NCI-H510A (cell line): ENCODE measurements around the gene HOXC9.

Experiments used
- DNase-seq: peaks from one replicate; lab custom pipeline; 2025; lab: John Stamatoyannopoulos, UW

The HOXC9 gene

GRCh38 chr12:54015018-54015931, 15.3 kb downstream of the HOXC9 start:
- DNase-seq, result no peak

GRCh38 chr12:54016051-54016450, 16.1 kb downstream of the HOXC9 start:
- DNase-seq, result no peak

GRCh38 chr12:54016478-54016964, 16.6 kb downstream of the HOXC9 start:
- DNase-seq, result no peak

GRCh38 chr12:54017027-54017788, 17.2 kb downstream of the HOXC9 start:
- DNase-seq, result peak; percentile 52

- peak; percentile 88 for DNase-seq
Observed at GRCh38 chr12:54017878-54018467, 18.0 kb downstream of the HOXC9 start.

- DNase-seq, result no peak
Observed at GRCh38 chr12:54018468-54018984, 18.6 kb downstream of the HOXC9 start.

- DNase-seq, result no peak
Observed at GRCh38 chr12:54019091-54019811, 19.3 kb downstream of the HOXC9 start.

GRCh38 chr12:54019924-54020590, 20.1 kb downstream of the HOXC9 start:
- DNase-seq, result no peak

- DNase-seq, result no peak
Observed at GRCh38 chr12:54020591-54021405, 20.8 kb downstream of the HOXC9 start.

- DNase-seq, result peak; percentile 24
Observed at GRCh38 chr12:54021432-54022013, 21.6 kb downstream of the HOXC9 start.

- DNase-seq, result no peak
Observed at GRCh38 chr12:54022960-54023884, 23.3 kb downstream of the HOXC9 start.

GRCh38 chr12:54024127-54024526, 24.2 kb downstream of the HOXC9 start:
- no peak for DNase-seq

- DNase-seq, result no peak
Observed at GRCh38 chr12:54024581-54025305, 24.8 kb downstream of the HOXC9 start.

GRCh38 chr12:54025499-54026405, 25.8 kb downstream of the HOXC9 start:
- DNase-seq, result no peak

GRCh38 chr12:54026640-54027441, 26.9 kb downstream of the HOXC9 start:
- DNase-seq, result no peak

GRCh38 chr12:54027442-54027786, 27.5 kb downstream of the HOXC9 start:
- no peak for DNase-seq
